Upper lobe of right lung (tissue), 1 donor: ENCODE results near the gene DDO. TPM values are rescaled to one million over a fixed set of nuclear protein-coding genes. Genes with fewer than 3 reads are reported as not detected.

Experiments
- ATAC-seq: fragments of 200-7000 bp; cut with Tn5 transposase; one replicate; pipeline ENCODE4 v1.9.1; 2020; ENCODE audit warnings: mild to moderate bottlenecking, moderate library complexity
- DNase-seq: peaks from one replicate; pipeline ENCODE4 v3.0.0-alpha.2; 2020
- H3K27ac ChIP-seq: fragments of 200-600 bp; one replicate; pipeline ENCODE4 v1.8.0; 2022
- H3K27me3 ChIP-seq: fragments of 200-600 bp; one replicate; pipeline ENCODE4 v1.8.0; 2022; ENCODE audit warnings: mild to moderate bottlenecking
- H3K36me3 ChIP-seq: fragments of 200-600 bp; one replicate; pipeline ENCODE4 v1.8.0; 2022
- H3K4me1 ChIP-seq: fragments of 200-600 bp; one replicate; pipeline ENCODE4 v1.8.0; 2022
- H3K4me3 ChIP-seq: fragments of 200-600 bp; one replicate; pipeline ENCODE4 v1.8.0; 2022; ENCODE audit warnings: mild to moderate bottlenecking
- H3K9me3 ChIP-seq: fragments of 200-600 bp; one replicate; pipeline ENCODE4 v1.8.0; 2022
- CTCF ChIP-seq: fragments of 200-600 bp; IDR thresholded peaks from one replicate; pipeline ENCODE4 v1.8.0; 2022; ENCODE audit warnings: antibody characterized with exemption
- intact Hi-C: fragments of 100-400 bp; cut with DNase I; formaldehyde crosslinking; loops from one replicate; pipeline ENCODE4 v1.11.0; 2022
- total RNA-seq: library from RNA; stranded (reverse); fragmentation: NEBNext Ultra II Directional; extraction: Animal tissue kit (Norgen Biotek cat#: 25700); gene quantifications from one replicate; pipeline ENCODE4 v1.2.1, GENCODE V29; 2021
- donor health status: DM: no; HTN: yes; CAD: no; lungs with severe emphysema.

The DDO gene
- total RNA-seq, 1 donor from 2014 or later, result 7.1 TPM

- no peak for ATAC-seq
Observed at GRCh38 chr6:110408901-110409300, 6.5 kb downstream of the DDO start.

DNA sequence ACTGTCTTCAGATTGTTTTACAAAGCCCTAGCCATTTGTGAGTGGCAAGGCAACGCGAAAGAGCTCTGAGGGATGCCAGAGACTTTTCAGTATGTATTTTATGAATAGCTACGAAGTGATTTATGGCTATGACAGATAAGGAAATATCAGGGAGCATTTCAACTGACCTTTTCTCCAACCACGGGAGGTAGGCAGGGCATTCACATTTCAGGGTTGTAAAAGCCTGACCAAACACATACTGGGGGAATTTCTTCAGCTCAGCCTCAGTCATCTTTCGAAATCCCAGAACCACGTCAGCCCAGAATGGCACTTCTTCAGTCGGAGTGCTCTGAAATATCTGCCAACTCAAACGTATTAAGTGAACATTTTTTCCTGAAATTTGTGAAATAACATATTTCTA, 10.8 kb downstream of the DDO start:
- no peak for DNase-seq
- intact Hi-C loops, result no loop called here
- Histone ChIP-seq H3K4me3 (no peak overlapping the region), H3K27me3 (no peaks in the 10 kb centered on the region), H3K9me3 (no peaks in the 10 kb centered on the region), H3K36me3 (no peaks in the 10 kb centered on the region), H3K4me1 (no peaks in the 10 kb centered on the region), H3K27ac (no peak overlapping the region)
- no peak for ATAC-seq
- TF ChIP-seq CTCF, result no peak

More at GRCh38 chr6:110408901-110409300, 6.5 kb downstream of the DDO start:
- Histone ChIP-seq H3K9me3 (no peaks in the 10 kb centered on the region), H3K36me3 (no peaks in the 10 kb centered on the region), H3K4me1 (no peaks in the 10 kb centered on the region), H3K4me3 (no peak overlapping the region), H3K27ac (no peak overlapping the region), H3K27me3 (no peaks in the 10 kb centered on the region)
- DNase-seq, result no peak
- TF ChIP-seq CTCF, result no peak
- intact Hi-C loops, result no loop called here

DNA sequence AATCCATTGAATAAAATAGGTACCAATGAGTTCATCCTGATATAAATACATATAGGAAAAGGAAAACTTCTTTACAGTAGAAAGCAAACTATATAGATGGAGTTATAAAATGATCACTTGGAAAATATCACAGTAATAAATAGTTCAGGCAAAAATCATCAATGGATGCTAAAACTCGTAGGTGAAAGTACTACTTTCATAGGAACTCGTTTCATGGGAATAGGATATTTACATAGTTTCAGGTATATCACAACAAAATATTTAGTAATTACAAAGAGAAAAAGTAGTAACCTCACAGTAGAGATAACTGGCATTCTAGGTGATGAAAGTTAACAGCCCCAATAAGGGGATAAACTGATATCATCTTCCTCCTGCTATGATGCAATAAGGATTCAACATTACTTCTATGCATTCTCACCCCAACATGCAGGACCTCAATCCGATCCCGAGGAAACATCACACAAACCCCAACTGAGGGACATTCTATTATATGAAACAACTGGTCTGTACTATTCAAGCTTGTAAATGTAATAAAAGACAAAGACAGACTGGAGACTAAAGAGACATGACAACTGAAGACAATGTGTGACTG, 13.7 kb downstream of the DDO start:
- no peaks in the 10 kb centered on the region for H3K9me3 ChIP-seq
- H3K4me1 ChIP-seq, result peaks cover 4% of the 10 kb centered on the region
- no peak overlapping the region for H3K27ac ChIP-seq
- no peak for TF ChIP-seq CTCF
- no peak overlapping the region for H3K4me3 ChIP-seq
- no peaks in the 10 kb centered on the region for H3K36me3 ChIP-seq
- H3K27me3 ChIP-seq, result no peaks in the 10 kb centered on the region
- DNase-seq (no peak), ATAC-seq (no peak)
- intact Hi-C loops, result no loop called here

- ATAC-seq, result peak; percentile 43
- Histone ChIP-seq H3K36me3 (no peaks in the 10 kb centered on the region), H3K9me3 (no peaks in the 10 kb centered on the region), H3K27me3 (no peaks in the 10 kb centered on the region), H3K4me3 (peak overlapping the region; percentile 39), H3K27ac (no peak overlapping the region), H3K4me1 (peaks cover 4% of the 10 kb centered on the region)
- intact Hi-C loops, result no loop called here
- no peak for TF ChIP-seq CTCF
- DNase-seq, result no peak
Observed at GRCh38 chr6:110400208-110400607, 15.2 kb downstream of the DDO start.

- Histone ChIP-seq H3K4me1 (peaks cover 4% of the 10 kb centered on the region), H3K27ac (no peak overlapping the region), H3K9me3 (no peaks in the 10 kb centered on the region), H3K4me3 (peak overlapping the region; percentile 39), H3K36me3 (no peaks in the 10 kb centered on the region), H3K27me3 (no peaks in the 10 kb centered on the region)
- TF ChIP-seq CTCF, result no peak
- ATAC-seq (peak; percentile 55), DNase-seq (no peak)
- intact Hi-C loops, result loop anchor here (10.0 kb wide), 1 partner anchor 695 kb away; no protein-coding TSS in a partner anchor
Observed at GRCh38 chr6:110399219-110400071, 15.9 kb downstream of the DDO start.
